Choroid plexus epithelial cell (primary cell): ENCODE results near the gene PKIB.

Source experiments
- DNase-seq: peaks from one replicate; pipeline ENCODE4 v3.0.0-alpha.2; 2010; ENCODE audit warnings: low read depth
- H3K4me3 ChIP-seq: 2 replicates; pipeline ENCODE4 v1.5.1; 2011; ENCODE audit warnings: low read depth, mild to moderate bottlenecking, control low read depth, low read length, moderate library complexity
- TF ChIP-seq, protein P1 (sequence below): conservative IDR thresholded peaks from 2 replicates; pipeline ENCODE4 v1.5.1; 2011; ENCODE audit warnings: low read depth, mild to moderate bottlenecking, control low read depth, inconsistent platforms, low read length, moderate library complexity

PKIB gene

DNA sequence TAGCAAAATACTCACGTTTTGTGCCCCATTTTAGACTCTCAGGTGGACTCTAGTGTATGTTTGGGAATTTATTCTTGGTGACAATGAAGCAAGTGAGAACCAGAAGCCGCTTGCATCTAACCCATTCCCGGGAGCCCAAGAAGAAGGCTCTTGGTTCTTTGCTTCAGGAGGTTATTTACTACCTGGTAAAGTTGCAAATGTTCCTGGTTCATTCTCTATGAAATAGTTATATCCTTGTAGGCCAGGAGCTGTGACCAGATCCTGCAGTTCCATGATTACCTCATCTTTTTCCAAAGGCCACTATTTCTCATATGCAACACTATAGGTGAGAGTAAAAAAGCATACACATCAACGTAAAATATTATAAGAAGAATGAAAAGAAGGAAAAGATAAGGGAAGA, 108.4 kb downstream of the PKIB start:
- TF ChIP-seq, protein P1, sequence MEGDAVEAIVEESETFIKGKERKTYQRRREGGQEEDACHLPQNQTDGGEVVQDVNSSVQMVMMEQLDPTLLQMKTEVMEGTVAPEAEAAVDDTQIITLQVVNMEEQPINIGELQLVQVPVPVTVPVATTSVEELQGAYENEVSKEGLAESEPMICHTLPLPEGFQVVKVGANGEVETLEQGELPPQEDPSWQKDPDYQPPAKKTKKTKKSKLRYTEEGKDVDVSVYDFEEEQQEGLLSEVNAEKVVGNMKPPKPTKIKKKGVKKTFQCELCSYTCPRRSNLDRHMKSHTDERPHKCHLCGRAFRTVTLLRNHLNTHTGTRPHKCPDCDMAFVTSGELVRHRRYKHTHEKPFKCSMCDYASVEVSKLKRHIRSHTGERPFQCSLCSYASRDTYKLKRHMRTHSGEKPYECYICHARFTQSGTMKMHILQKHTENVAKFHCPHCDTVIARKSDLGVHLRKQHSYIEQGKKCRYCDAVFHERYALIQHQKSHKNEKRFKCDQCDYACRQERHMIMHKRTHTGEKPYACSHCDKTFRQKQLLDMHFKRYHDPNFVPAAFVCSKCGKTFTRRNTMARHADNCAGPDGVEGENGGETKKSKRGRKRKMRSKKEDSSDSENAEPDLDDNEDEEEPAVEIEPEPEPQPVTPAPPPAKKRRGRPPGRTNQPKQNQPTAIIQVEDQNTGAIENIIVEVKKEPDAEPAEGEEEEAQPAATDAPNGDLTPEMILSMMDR, result no peak
- H3K4me3 ChIP-seq, result no peak overlapping the region
- no peak for DNase-seq

DNA sequence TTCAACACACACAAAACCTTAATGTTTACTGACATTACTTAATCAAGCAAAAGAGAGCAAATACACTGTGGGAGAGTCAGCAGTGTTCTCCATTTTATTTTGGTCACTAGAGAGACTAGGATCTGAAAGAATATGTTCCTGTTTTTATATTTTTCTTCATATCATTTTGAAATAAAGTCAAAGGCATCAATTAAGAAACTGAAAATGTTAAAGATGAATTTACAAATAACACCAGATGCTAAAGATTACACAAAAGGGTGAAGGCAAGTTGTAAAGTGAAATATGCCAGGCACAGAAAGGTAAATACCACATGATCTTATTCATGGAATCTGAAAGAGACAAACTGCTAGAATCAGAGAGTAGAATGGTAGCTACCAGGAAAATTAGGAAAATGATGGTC, 109.0 kb downstream of the PKIB start:
- DNase-seq, result no peak
- TF ChIP-seq, protein P1, result no peak
- no peak overlapping the region for H3K4me3 ChIP-seq

DNA sequence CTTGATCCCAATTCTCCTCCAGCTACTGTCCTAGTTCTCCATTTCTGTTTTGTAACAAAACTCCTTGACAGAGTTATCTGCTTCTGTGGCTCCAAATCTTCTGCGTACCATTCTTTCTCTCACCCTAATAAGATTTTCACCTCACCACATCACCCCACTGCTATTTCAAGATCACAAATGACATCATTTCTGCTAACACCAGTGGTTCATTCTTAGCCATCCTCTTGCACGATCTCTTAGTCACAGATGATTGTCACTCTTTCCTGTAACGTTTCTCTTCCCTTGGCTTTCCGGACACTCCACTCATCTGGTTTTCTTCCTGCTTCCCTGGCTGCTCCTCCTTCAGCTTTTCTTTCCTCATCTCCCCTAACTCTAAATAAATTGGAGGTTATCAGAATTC, 112.5 kb downstream of the PKIB start:
- TF ChIP-seq, protein P1, result no peak
- H3K4me3 ChIP-seq, result no peak overlapping the region
- DNase-seq, result peak; percentile 20

DNA sequence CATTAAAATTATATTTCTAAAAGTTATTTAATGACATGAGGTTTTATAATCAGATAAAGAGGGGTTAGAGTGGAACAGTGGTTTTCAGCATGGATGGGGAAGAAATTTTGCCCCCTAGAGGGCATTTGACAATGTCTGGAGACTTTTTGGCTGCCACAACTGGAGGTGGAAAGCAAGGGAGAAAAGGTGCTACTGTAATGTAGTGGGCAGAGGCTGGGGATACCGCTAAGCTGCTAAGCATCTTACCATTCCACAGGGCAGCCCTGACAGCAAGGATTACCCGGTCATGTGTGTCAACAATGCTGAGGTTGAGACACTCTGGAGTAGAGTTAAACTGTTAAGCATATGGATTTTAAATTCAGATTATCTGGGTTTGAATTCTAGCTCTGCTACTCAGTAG, 116.4 kb downstream of the PKIB start:
- peak; percentile 57 for DNase-seq
- TF ChIP-seq, protein P1, result peak; percentile 83
- H3K4me3 ChIP-seq, result no peak overlapping the region

DNA sequence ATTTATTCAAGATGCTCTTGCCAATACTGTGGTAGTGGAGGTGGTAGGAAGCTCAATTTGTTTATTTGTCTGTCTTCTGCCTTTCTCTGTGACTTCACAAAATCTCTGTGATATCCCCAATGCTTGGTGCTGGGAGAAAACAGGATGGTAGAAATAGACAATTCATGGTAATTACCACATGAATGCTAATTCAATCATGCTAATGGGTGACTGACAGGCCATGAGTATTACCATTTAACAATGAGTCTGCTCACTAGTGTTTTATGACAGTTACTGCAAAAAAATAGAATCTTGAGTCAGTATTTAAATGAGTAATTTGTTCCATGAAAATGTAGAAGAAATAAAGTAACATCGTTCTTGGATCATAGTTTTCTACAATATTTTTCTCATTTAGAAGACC, 117.0 kb downstream of the PKIB start:
- H3K4me3 ChIP-seq, result no peak overlapping the region
- TF ChIP-seq, protein P1, result no peak
- no peak for DNase-seq

DNA sequence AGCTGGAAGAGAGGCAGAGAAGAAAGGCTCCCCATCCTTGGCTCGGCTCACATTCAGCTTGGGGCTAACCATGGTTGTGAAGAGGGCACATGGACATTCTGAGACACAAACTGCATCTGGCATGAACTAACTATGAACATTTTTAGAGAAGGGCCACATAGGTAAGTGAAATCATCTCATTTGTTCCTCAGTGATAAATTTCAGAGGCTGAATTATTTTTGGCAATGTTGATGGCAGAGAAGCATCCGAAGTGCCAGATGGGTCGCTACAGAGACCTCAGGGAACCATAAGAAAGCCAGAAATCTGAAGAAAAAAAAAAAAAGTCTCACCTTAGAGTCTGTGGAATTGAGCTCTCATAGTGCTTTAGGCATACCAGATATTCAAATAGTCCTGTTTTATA, 120.1 kb downstream of the PKIB start:
- DNase-seq, result no peak
- TF ChIP-seq, protein P1, result no peak
- no peak overlapping the region for H3K4me3 ChIP-seq

DNA sequence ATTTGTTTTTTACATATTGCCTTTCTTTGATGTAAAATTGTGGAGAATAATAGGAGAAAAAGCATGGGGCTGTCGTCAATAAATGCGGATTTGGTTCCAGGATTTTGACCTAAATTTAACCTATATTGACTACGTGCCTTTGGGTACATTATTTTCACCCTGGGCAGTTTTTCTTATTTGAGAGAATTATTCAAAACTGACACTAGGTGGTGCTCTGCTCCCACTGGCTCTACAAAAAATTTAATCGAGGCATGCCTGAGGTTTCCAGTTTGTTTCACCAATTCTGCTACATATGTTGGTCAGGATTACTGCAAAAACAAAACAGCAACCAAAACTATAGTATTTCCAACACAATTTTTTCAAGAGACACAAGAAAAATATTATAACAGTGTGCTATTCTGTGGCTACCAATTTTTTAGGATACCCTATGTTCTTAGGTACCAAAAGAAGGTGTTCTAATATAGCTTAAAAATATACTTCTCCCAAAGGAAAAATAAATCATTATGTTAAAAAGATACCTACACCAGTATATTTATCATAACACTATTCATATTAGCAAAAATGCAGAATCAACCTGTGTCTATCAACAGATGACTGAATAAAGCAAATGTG, 120.7 kb downstream of the PKIB start:
- TF ChIP-seq, protein P1, result peak; percentile 82
- no peak overlapping the region for H3K4me3 ChIP-seq
- peak; percentile 71 for DNase-seq
